ENCODE measurements around the gene TOMM70.

TOMM70 gene

GRCh38 chr3:100325827-100326226 is 75.1 kb downstream of the TOMM70 start:
- DNase-seq (ENCODE audit: low read depth) = no peak

DNA sequence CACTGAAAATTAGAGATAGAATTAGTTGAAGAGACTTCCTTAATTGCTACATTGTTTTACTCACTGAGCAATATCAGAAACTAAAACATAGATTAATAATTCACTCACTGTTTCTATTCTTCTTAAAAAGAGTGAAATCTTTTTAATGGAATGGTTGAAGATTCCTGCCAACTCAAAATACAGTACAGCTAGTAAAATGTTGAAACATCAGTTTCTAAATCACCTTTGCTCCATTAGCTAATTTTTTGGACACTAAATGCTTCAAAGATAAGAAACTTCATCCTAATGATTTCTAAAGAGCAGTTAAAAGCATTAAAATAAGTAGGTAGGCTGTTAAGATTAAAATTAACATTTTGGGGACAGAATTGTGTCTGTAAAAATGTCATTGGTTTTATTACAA is 76.8 kb downstream of the TOMM70 start:
- DNase-seq (ENCODE audit: low read depth) = no peak

DNA sequence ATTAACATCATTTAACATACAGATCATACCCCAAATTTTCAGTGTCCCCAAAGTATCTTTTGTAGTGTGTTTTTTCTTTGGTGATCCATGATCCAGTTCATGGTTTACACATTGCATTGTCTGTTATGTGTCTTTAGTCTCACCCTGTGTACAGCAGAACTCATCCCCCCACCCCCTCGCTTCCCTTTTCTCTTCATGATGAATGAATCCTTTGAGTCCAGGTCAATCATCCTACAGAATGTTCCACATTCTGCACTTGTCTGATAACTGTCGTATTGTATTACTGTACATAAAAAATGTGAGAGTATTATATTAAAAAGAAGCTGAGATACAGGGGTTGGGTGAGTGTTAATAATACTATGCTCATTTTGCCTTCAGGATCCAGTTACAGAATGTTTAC is 80.9 kb downstream of the TOMM70 start:
- DNase-seq (ENCODE audit: low read depth) = no peak

DNA sequence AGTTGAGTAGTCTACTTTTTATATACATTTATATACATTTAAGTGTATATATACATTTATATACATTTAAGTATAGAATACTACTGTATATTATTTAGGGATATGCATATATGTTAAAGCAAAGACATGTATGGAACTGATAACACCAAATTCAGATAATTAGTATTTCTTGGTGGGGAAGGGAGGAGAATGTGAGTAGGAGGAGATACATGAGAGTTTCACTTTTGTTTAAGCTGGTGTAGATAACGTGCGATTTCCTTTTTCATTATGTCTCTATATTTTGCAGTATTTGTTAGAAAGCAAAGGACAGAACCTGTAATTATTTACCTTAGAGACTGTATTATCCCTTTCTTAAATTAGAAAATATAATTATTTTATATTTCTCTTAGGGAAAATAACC is 83.0 kb downstream of the TOMM70 start:
- DNase-seq (ENCODE audit: low read depth) = no peak

GRCh38 chr3:100316641-100317069 is 84.2 kb downstream of the TOMM70 start:
- no peak for DNase-seq (ENCODE audit: low read depth)

Measured in activated T-helper 1 cell treated with Interleukin-2 at 50 U/mL for 16 hours (primary cell).